Fibroblast of villous mesenchyme (primary cell): ENCODE measurements around the gene GGT6. TPM values are rescaled to one million over a fixed set of nuclear protein-coding genes. Genes with fewer than 3 reads are reported as not detected.

ENCODE experiments used
- DNase-seq: peaks from one replicate; pipeline ENCODE4 v3.0.0-alpha.2; 2010; ENCODE audit warnings: low read depth
- H3K4me3 ChIP-seq: 2 replicates; pipeline ENCODE4 v1.5.1; 2011; ENCODE audit warnings: low read depth, mild to moderate bottlenecking, low read length
- total RNA-seq: library from RNA; depleted of rRNA; stranded (reverse); fragments of >200 nt; gene quantifications from 2 replicates; pipeline ENCODE4 v1.2.3, GENCODE V29; 2012
- TF ChIP-seq, protein P1 (sequence below): IDR thresholded peaks from 2 replicates; pipeline ENCODE4 v1.5.1; 2012; ENCODE audit warnings: low read depth, mild to moderate bottlenecking, low read length; ENCODE audit not compliant: insufficient read depth

GGT6 gene
- total RNA-seq, 1 donor: not detected

DNA sequence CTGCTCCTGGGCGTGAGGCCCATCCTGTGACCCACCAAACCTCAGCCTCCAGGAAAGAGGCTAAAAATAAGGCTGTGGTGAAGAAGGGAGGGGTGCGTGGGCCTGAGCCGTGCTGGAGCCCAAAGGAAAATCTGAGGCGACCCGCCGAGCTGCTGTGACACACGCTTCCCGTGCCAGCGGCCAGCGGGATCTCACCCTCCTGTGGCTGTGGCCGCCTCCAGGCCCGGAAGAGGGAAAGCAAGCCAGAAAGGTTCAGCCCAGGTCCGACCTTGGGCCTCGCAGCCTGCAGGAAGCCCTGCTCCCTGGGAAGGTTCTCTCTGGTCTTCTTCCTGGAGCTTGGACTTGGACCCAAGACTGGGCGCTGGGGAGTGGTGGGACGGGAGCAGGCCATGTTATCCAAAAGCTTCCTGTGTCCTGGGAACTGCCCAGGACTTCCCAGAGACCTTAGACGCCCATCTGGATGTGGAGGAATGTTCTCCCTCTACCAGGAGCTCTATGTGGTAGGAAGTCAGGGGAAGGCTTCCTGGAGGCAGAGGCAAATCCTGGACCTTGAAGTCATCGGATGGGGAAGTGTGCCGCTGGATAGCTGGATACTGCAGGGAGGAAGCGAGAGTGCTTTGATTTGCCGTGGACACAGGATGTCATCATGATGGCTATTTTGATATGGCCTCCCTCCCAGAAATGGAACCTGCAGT is 50.3 kb downstream of the GGT6 start:
- DNase-seq: no peak
- TF ChIP-seq, protein P1, sequence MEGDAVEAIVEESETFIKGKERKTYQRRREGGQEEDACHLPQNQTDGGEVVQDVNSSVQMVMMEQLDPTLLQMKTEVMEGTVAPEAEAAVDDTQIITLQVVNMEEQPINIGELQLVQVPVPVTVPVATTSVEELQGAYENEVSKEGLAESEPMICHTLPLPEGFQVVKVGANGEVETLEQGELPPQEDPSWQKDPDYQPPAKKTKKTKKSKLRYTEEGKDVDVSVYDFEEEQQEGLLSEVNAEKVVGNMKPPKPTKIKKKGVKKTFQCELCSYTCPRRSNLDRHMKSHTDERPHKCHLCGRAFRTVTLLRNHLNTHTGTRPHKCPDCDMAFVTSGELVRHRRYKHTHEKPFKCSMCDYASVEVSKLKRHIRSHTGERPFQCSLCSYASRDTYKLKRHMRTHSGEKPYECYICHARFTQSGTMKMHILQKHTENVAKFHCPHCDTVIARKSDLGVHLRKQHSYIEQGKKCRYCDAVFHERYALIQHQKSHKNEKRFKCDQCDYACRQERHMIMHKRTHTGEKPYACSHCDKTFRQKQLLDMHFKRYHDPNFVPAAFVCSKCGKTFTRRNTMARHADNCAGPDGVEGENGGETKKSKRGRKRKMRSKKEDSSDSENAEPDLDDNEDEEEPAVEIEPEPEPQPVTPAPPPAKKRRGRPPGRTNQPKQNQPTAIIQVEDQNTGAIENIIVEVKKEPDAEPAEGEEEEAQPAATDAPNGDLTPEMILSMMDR: no peak
- H3K4me3 ChIP-seq: no peak overlapping the region

DNA sequence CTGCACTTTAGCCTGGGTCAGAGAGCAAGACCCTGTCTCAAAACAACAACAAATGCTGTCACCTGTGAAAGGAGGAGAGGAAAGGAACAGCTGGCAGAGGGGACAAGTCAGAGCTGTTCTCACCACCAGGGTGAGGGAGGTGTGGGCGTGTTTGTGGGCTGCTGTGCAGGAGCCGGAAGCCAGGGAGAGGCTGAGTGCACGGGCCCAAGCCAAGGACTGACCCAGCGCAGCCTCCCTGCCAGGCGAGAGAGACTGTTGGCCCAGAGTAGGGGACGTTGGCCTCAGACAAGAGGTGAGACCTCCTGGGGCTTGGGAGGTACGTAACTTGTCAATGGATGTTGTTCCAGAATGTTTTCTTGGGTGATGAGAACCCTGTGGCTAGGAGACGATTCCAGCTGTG is 51.0 kb downstream of the GGT6 start:
- DNase-seq: no peak
- TF ChIP-seq, protein P1: no peak
- no peak overlapping the region for H3K4me3 ChIP-seq

DNA sequence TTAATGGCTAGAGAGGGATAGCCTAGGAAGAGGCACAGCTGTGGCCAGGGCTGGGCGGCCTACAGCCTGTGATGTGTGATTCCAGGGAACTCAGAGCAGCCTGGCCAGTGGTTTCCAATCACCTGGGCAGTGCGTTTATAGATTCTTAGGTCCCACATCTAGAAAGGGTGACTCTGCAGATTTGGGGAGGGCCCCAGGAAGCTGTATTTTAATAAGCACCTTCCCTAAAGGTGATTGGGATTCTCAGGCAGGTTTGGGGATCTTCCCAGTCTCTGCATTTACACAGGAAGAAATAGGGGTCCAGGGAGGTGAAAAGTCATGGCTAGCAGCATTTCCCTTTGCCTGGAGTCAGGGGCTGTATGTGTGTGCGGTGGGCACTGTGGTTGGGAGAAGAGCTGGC is 52.2 kb downstream of the GGT6 start:
- no peak for DNase-seq
- TF ChIP-seq, protein P1: no peak
- no peak overlapping the region for H3K4me3 ChIP-seq

DNA sequence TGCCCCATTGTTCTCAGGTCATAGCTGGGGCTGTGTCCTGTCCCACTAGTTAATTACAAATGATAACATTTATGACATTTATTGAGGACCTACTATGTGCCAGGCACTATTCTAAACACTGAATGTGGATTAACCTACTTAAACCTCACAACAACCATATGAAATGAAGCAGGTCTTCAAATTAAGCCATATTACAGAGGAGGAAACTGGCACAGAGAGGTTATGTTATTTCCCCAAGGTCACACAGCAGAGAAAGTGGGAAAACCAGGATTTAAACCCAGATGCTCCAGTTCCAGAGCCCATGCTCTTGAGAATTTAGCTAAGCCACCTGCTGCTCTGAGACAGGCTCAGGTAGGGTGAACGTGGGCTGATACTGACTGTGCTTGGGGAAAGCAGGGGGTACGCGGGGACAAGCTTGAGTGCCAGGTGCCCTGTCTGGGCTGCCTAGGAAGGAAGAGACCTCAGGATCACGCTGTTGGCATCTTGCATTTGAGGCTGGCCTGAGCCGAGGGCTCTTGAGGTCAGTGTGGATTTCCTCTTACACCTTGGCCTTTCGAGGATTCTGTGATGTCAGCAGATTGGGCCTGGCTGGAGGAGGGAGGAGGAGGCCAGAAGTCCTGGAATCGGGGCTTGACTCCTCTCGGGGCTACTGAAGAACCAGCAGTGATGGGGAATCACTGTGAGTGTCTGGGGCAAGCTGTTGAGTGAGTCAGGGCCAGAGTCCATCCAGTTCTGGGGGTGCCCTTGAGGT is 52.8 kb downstream of the GGT6 start:
- H3K4me3 ChIP-seq: no peak overlapping the region
- TF ChIP-seq, protein P1: no peak
- no peak for DNase-seq

Other genes starting within 250 kb of the GGT6 start
- 37.7 and 45.3 TPM in 2 replicates for gene UBE2G1, start 193.9 kb downstream of the GGT6 start, total RNA-seq
- gene SPNS3, start 126.6 kb downstream of the GGT6 start, total RNA-seq: not detected in 2 replicates
- under 0.01 and 0.43 TPM in 2 replicates for gene SPNS2, start 61.7 kb downstream of the GGT6 start, total RNA-seq
- 61.7 and 71.2 TPM in 2 replicates for gene MYBBP1A, start 5.2 kb downstream of the GGT6 start, total RNA-seq
- not detected in 2 replicates for gene SMTNL2, start 24.0 kb upstream of the GGT6 start, total RNA-seq
- not detected in 2 replicates for gene ALOX15, start 81.1 kb upstream of the GGT6 start, total RNA-seq
- gene PELP1, start 143.6 kb upstream of the GGT6 start, total RNA-seq: 17.7 and 19.6 TPM in 2 replicates
- gene ARRB2, start 150.1 kb upstream of the GGT6 start, total RNA-seq: 3.5 TPM in 2 replicates
- gene MED11, start 170.9 kb upstream of the GGT6 start, total RNA-seq: 9.9 and 11.0 TPM in 2 replicates
- gene ZMYND15, start 179.3 kb upstream of the GGT6 start, total RNA-seq: not detected in 2 replicates
- gene CXCL16, start 179.4 kb upstream of the GGT6 start, total RNA-seq: 0.64 and 0.86 TPM in 2 replicates
- gene TM4SF5, start 211.3 kb upstream of the GGT6 start, total RNA-seq: not detected in 2 replicates
- gene VMO1, start 225.8 kb upstream of the GGT6 start, total RNA-seq: 0.64 TPM in 1 of 2 replicates, not detected in the other
- gene GLTPD2, start 228.4 kb upstream of the GGT6 start, total RNA-seq: not detected in 2 replicates
- gene PSMB6, start 235.6 kb upstream of the GGT6 start, total RNA-seq: 149 and 157 TPM in 2 replicates
- 11.7 and 13.9 TPM in 2 replicates for gene PLD2, start 246.6 kb upstream of the GGT6 start, total RNA-seq